OCI-M2 (cell line): ENCODE results near the gene TMPRSS9.

ENCODE experiments used
- DNase-seq: peaks from one replicate; lab custom pipeline; 2025; ENCODE audit not compliant: unreplicated experiment; lab: John Stamatoyannopoulos, UW

Gene TMPRSS9

GRCh38 chr19:2432131-2432848, 72.2 kb downstream of the TMPRSS9 start:
- no peak for DNase-seq

- no peak for DNase-seq
Measured at GRCh38 chr19:2433854-2434253, 73.8 kb downstream of the TMPRSS9 start.

GRCh38 chr19:2434267-2434666, 74.2 kb downstream of the TMPRSS9 start:
- no peak for DNase-seq

- no peak for DNase-seq
Measured at GRCh38 chr19:2434721-2435265, 74.7 kb downstream of the TMPRSS9 start.

GRCh38 chr19:2436384-2436783, 76.3 kb downstream of the TMPRSS9 start:
- DNase-seq = no peak

- DNase-seq = no peak
Measured at GRCh38 chr19:2436926-2437325, 76.9 kb downstream of the TMPRSS9 start.

- no peak for DNase-seq
Measured at GRCh38 chr19:2438178-2438577, 78.1 kb downstream of the TMPRSS9 start.

- DNase-seq = no peak
Measured at GRCh38 chr19:2440515-2440914, 80.5 kb downstream of the TMPRSS9 start.

- DNase-seq = no peak
Measured at GRCh38 chr19:2441096-2441752, 81.2 kb downstream of the TMPRSS9 start.

- DNase-seq = no peak
Measured at GRCh38 chr19:2443116-2443784, 83.2 kb downstream of the TMPRSS9 start.

- DNase-seq = no peak
Measured at GRCh38 chr19:2443785-2444182, 83.7 kb downstream of the TMPRSS9 start.

- no peak for DNase-seq
Measured at GRCh38 chr19:2444251-2445002, 84.4 kb downstream of the TMPRSS9 start.

GRCh38 chr19:2446381-2446780, 86.3 kb downstream of the TMPRSS9 start:
- DNase-seq = no peak

- no peak for DNase-seq
Measured at GRCh38 chr19:2449019-2449418, 89.0 kb downstream of the TMPRSS9 start.

- DNase-seq = no peak
Measured at GRCh38 chr19:2451138-2451537, 91.1 kb downstream of the TMPRSS9 start.

GRCh38 chr19:2451741-2452140, 91.7 kb downstream of the TMPRSS9 start:
- DNase-seq = no peak

GRCh38 chr19:2453431-2454025, 93.5 kb downstream of the TMPRSS9 start:
- no peak for DNase-seq

- no peak for DNase-seq
Measured at GRCh38 chr19:2454199-2454961, 94.3 kb downstream of the TMPRSS9 start.

- DNase-seq = no peak
Measured at GRCh38 chr19:2454962-2455850, 95.1 kb downstream of the TMPRSS9 start.
